ENCODE data around the gene NT5DC4. TPM values are rescaled to one million over a fixed set of nuclear protein-coding genes. Genes with fewer than 3 reads are reported as not detected.

NT5DC4 gene
- total RNA-seq, 1 experiment from 2014 or later: not detected

DNA sequence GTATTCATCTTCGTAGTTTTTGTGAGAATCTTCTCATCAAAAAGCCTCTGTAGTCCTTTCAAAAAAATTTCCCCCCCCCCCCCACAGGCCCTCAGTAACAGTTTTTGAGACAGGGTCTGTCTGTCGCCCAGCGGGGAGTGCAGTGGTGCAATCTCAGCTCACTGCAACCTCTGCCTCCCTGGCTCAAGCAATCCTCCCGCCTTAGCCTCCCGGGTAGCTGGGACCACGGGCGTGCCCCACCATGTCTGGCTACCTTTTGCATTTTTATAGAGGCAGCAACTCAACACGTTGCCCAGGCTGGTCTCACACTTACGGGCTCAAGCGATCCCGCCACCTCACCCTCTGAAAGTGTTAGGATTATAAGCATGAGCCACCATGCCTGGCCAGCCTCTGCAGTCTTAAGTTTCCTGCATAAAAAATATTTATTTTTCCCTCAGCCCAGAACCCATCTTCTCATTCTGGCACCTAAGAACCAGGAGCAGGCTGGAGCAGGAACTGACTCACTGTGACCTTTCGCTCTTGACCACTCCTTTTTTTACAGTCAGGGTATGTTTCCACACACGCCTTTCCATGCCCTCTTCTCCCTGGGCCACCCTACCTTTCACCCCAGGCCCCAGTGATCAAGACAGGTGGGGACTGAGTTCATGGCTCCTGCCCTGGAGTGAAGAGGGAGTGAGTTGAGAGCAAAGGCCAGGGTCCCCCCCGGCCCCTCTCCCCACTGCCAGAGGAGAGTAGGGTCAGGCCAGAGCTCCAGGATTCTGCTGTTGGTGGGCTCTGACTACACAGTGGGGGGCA lies 32.5 kb upstream of the NT5DC4 start:
- TF ChIP-seq CTCF (IDR thresholded peaks at IDR 0.05) (no peak), SIN3A (IDR thresholded peaks at IDR 0.05; ENCODE audit: borderline replicate concordance, insufficient read depth, low read depth, low read length) (no peak)
- TF ChIP-seq, protein P1, sequence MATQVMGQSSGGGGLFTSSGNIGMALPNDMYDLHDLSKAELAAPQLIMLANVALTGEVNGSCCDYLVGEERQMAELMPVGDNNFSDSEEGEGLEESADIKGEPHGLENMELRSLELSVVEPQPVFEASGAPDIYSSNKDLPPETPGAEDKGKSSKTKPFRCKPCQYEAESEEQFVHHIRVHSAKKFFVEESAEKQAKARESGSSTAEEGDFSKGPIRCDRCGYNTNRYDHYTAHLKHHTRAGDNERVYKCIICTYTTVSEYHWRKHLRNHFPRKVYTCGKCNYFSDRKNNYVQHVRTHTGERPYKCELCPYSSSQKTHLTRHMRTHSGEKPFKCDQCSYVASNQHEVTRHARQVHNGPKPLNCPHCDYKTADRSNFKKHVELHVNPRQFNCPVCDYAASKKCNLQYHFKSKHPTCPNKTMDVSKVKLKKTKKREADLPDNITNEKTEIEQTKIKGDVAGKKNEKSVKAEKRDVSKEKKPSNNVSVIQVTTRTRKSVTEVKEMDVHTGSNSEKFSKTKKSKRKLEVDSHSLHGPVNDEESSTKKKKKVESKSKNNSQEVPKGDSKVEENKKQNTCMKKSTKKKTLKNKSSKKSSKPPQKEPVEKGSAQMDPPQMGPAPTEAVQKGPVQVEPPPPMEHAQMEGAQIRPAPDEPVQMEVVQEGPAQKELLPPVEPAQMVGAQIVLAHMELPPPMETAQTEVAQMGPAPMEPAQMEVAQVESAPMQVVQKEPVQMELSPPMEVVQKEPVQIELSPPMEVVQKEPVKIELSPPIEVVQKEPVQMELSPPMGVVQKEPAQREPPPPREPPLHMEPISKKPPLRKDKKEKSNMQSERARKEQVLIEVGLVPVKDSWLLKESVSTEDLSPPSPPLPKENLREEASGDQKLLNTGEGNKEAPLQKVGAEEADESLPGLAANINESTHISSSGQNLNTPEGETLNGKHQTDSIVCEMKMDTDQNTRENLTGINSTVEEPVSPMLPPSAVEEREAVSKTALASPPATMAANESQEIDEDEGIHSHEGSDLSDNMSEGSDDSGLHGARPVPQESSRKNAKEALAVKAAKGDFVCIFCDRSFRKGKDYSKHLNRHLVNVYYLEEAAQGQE (IDR thresholded peaks at IDR 0.05; ENCODE audit: insufficient read depth in 1 of 2, low read depth in 2 of 2, low read length in 1 of 2): no peak
- Histone ChIP-seq H3K9me3 (ENCODE audit: control insufficient read depth, insufficient read depth, low read depth, low read length) (no peaks in the 10 kb centered on the region), H3K36me3 (ENCODE audit: control insufficient read depth, insufficient read depth, low read length) (no peaks in the 10 kb centered on the region), H3K27ac (ENCODE audit: low read length) (no peak overlapping the region), H3K4me1 (ENCODE audit: control insufficient read depth, insufficient read depth, low read length) (peaks cover 23% of the 10 kb centered on the region), H3K27me3 (ENCODE audit: control insufficient read depth, insufficient read depth, low read length) (no peaks in the 10 kb centered on the region), H3K4me3 (ENCODE audit: low read depth in 2 of 2, low read length in 2 of 2) (no peak overlapping the region)
- intact Hi-C loops (cut with micrococcal nuclease; ENCODE audit: unreplicated experiment): no loop called here
- BruUV-seq (replicated peaks): no TSS peak
- in situ Hi-C loops (cut with HindIII; ENCODE audit: low pct_unique_long_range_greater_than_20kb, low sequenced_read_pairs): no loop called here
- DNase-seq (ENCODE audit: low read depth, low spot score): no peak
- ATAC-seq: no peak
- POLR2A ChIA-PET: no interaction called here
- CTCF ChIA-PET: no interaction called here

DNA sequence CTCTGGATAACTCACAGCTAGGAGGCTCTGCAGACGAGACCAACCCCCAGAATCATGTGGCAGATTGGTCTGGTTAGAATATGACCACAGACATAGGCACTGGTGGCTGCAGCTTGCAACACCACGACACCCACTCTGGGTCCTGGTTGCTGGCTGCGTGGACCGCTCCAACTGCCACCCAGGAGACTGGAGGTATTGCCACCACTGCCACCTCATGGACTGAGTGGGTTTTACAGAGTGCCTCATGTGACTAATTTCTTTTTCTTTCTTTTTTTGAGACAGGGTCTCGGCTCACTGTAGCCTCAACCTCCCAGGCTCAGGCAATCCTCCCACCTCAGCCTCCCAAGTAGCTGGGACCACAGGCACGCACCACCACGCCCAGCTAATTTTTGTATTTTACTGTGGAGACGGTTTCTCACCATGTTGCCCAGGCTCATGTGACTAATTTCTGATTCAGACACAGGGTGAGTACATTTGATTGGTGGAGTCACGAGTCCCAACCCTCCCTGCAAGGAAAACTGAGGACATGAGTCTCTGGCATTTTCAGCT lies 29.9 kb upstream of the NT5DC4 start:
- Histone ChIP-seq H3K27ac (ENCODE audit: low read length) (peak overlapping the region; percentile 75), H3K4me3 (ENCODE audit: low read depth in 2 of 2, low read length in 2 of 2) (peak overlapping the region; percentile 12 to 38; a peak in 3 of 4 replicates), H3K4me1 (ENCODE audit: control insufficient read depth, insufficient read depth, low read length) (peaks cover 23% of the 10 kb centered on the region), H3K9me3 (ENCODE audit: control insufficient read depth, insufficient read depth, low read depth, low read length) (no peaks in the 10 kb centered on the region), H3K36me3 (ENCODE audit: control insufficient read depth, insufficient read depth, low read length) (no peaks in the 10 kb centered on the region), H3K27me3 (ENCODE audit: control insufficient read depth, insufficient read depth, low read length) (no peaks in the 10 kb centered on the region)
- DNase-seq (ENCODE audit: low read depth, low spot score) (peak; percentile 48), ATAC-seq (peak; percentile 86)
- BruUV-seq (replicated peaks): no TSS peak
- peak; percentile 83 for TF ChIP-seq CTCF (IDR thresholded peaks at IDR 0.05)
- TF ChIP-seq, protein P1 (IDR thresholded peaks at IDR 0.05; ENCODE audit: insufficient read depth in 1 of 2, low read depth in 2 of 2, low read length in 1 of 2): no peak
- ChIA-PET POLR2A (interaction anchor here (0.7 kb wide), 1 partner anchor 11 kb away, joined by 5 read pairs; no protein-coding TSS in a partner anchor), CTCF (interaction anchor here (0.6 to 1.7 kb wide), 3 partner anchors 20 to 311 kb away, joined by 3 to 7 read pairs (median 3); no protein-coding TSS in a partner anchor)
- intact Hi-C loops (cut with micrococcal nuclease; ENCODE audit: unreplicated experiment): loop anchor here (1.0 kb wide), 1 partner anchor 91 kb away; no protein-coding TSS in a partner anchor
- in situ Hi-C loops (cut with HindIII; ENCODE audit: low pct_unique_long_range_greater_than_20kb, low sequenced_read_pairs): no loop called here

Measured in Panc1 (cell line).